Measurements from ENCODE around the gene IMPDH2. TPM values are rescaled to one million over a fixed set of nuclear protein-coding genes. Genes with fewer than 3 reads are reported as not detected.

IMPDH2 gene
- total RNA-seq (2014; rRNA removed; shearing (Covaris generic)) = 562 and 591 TPM in 2 replicates
- polyA plus RNA-seq (2015; cell fraction: cytosol; rRNA removed) = 509 and 510 TPM in 2 replicates
- 562 and 591 TPM in 2 replicates for polyA plus RNA-seq (2015; cell fraction: nucleus; rRNA removed)

- DNase-seq (ENCODE audit: low read depth) = peak; percentile 89
These were observed at the start of gene IMPDH2 for GRCh38 chr3:49028673-49029562. IMPDH2 (minus strand) TSS chr3:49029398; CDS start chr3:49029350, 48 bp downstream.

- no peak for DNase-seq (ENCODE audit: low read depth)
These were observed 47.4 kb upstream of the IMPDH2 start for GRCh38 chr3:49076646-49077045.

- DNase-seq (ENCODE audit: low read depth) = no peak
These were observed 46.9 kb upstream of the IMPDH2 start for GRCh38 chr3:49076116-49076515.

GRCh38 chr3:49058011-49058410 is 28.8 kb upstream of the IMPDH2 start:
- no peak for DNase-seq (ENCODE audit: low read depth)

DNA sequence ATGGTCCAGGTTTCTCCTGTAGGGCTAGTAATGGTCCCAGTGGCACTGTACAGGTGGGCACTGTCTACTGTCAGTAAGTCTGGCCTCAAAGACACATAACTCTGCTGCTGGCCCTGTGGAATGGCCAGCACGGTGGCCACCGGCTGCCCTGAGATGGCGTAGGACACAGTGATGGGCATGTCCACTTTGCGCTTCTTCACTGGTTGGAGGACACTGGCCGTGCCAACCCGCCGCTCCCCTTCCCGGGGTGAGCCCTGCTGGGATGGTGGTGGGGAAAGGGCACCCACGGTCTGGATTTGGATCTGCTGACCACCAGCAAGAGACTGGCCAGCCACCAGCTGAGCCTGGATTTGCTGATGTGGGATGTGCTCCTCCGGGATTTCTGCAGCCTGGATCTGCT is 28.1 kb upstream of the IMPDH2 start:
- DNase-seq (ENCODE audit: low read depth) = no peak

GRCh38 chr3:49054344-49054862 is 25.2 kb upstream of the IMPDH2 start:
- DNase-seq (ENCODE audit: low read depth) = no peak

DNA sequence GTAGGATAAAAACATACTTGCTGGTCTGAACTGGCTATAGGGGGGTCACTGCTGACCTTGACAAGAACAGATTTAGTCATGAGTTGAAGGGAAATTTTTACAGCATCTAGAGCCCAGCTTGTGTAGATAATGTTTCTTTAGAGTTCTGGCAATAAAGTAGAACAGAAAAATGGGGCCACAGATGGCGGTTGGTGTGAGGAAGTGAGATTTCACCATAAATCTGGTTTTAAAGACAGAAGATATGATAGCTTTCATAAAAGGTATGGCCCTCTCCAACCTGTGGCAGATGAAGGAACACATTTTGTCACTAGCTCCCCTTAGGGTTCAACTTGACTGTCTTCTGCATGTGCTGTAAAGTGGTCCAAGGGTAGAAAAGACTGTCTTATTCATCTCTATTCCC is 24.3 kb upstream of the IMPDH2 start:
- DNase-seq (ENCODE audit: low read depth) = no peak

DNA sequence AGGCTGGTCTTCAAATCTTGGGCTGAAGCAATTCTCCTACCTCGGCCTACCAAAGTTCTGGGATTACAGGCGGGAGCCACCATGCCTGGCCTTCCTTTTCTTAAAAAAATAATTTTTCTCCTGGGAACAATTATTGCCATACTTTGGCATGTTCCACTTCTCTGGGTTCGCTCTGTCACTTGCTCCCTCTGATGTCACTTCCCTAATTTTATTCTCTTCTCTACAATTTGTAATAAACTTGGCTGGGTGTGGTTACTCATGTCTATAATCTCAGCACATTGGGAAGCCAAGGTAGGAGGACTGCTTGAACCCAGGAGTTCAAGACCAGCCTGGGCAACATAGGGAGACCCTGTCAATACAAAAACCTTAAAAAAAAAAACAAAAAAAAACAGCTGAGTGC is 6.1 kb upstream of the IMPDH2 start:
- no peak for DNase-seq (ENCODE audit: low read depth)

GRCh38 chr3:49034650-49035049 is 5.5 kb upstream of the IMPDH2 start:
- no peak for DNase-seq (ENCODE audit: low read depth)

- no peak for DNase-seq (ENCODE audit: low read depth)
These were observed 3.6 kb upstream of the IMPDH2 start for GRCh38 chr3:49032646-49033304.

GRCh38 chr3:49030321-49030720 is 1.1 kb upstream of the IMPDH2 start:
- no peak for DNase-seq (ENCODE audit: low read depth)

DNA sequence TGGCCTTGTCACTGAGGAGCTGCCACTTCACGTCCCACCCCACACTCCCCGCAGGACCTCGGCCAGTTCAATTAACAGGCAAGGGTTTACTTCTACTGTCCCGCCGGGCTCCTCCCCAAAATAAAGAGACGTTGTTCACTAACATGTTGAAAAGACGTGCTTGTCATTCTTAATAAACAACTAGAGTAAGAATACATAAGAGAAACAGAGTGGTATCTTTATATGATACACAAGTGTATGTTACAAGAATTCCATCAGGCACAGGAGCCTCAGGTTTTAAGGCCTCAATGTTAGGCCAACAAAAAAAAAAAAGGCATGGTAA is 326 bp upstream of the IMPDH2 start:
- no peak for DNase-seq (ENCODE audit: low read depth)

DNA sequence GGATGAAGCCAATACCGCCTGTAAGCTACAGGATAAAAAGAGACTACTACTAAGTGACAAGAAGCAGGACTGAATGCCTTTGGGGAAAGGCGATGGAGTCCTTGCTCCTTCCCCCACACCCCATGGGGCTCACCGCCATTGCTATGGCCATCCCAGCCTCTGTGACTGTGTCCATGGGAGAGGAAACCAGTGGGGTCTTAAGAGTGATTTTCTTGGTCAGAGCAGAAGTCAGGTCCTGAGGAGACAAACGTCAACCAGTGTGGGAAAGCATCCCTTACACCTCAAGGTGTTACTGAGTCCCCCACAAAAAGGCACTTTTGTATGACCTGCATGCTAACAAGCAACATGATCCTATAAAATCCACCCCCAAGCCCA is 913 bp downstream of the IMPDH2 start:
- DNase-seq (ENCODE audit: low read depth) = no peak

DNA sequence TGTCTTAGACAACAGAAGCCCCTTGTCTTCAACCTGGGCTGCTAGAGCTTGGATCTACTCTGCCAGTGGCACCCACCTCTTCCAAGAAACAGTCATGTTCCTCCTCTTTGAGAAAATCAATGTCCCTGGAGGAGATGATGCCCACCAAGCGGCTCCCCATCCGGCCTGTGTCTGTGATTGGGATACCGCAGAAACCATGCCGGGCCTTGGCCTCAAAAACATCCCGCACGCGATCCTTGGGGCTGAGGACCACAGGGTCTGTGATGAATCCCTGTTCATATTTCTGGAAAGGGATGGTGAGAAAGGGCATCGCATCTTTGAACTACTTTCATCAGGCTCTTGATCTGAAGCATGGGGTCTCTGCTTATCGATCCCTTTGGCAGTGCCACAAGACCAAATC is 1.6 kb downstream of the IMPDH2 start:
- no peak for DNase-seq (ENCODE audit: low read depth)

GRCh38 chr3:49026536-49026935 is 2.7 kb downstream of the IMPDH2 start:
- DNase-seq (ENCODE audit: low read depth) = no peak

DNA sequence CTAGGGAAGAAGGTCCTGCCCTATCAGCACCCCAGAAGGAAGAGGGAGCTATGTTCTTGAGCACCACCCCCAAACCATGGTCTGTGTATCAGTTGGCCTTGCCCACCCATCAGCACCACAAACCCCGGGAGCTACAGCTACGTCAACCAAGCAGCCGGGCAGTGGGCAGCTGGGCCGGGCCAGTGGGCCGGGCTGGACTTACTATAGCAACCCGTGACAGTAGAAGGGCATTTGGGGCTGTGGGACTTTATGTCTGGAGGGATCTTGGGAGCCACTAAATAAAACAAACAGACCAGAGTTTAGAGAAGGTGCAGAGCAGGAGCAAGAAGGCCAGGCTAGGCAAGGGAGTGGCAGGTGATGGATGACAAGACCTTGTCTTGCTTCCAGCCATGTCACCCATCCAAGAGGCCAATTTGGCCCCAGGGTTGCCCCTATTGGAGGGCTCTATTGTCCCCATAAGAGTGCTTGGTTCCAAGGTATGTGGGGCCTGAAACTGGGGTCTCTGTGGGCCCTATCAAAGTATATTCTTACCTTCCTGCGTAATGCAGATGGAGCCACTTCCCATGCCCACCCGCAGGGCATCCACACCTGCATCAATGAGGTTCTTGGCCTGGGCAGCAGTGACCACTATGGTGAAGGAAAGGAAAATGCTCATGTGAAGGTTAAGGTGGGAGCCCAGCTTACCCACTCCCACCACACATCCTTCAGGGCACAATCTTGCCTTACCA is 3.2 kb downstream of the IMPDH2 start:
- no peak for DNase-seq (ENCODE audit: low read depth)

DNA sequence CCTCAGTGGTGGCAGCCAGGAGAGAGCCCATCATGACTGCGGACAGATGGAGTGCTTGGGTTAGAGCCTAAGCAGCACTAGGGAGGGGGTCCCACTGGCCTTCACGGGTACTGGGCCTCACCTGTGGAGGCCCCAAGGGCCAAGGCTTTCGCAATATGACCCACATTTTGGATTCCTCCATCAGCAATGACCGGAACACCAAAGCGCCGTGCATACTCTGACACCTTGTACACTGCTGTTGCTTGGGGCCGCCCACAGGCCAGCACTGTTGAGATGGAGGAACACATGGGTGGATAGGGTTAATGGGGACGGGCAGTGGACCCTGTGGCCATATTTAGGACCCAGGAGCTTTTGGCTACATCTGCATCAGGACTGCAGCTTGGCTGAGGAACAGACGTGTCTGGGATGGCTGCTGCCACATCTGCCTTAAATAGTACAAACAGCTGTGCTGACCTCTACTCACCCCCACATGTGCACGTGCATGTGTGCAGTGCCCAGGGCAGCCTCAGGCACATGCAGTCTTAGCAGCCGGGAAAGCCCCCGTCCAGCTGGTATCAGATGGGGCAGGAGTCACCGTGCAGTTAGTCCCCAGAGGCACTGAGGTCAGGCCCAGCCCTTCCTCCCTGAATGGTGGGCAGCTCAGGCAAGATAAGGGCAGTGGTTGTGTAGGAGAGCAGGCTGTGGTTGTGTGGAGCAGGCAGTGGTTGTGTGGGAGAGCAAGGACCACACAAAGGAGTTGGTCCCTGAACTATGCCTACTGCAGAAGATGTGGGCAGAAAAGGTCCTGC is 4.0 kb downstream of the IMPDH2 start:
- DNase-seq (ENCODE audit: low read depth) = no peak

- DNase-seq (ENCODE audit: low read depth) = no peak
These were observed 4.7 kb downstream of the IMPDH2 start for GRCh38 chr3:49024449-49024848.

DNA sequence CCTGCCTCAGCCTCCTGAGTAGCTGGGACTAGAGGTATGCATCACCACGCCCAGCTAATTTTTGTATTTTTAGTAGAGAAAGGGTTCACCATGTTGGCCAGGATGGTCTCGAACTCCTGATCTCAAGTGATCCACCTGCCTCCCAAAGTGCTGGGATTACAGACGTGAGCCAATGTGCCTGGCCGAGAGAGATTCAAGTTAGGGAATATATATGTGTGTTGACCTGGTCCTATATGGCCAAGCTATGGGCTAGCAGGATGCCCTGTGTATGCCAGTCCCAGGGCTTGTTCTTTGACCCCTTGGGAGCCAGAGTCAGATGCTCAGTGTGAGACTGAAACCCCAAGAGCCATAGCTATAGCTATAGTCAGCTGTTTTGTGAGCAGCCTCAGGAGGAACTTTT is 5.4 kb downstream of the IMPDH2 start:
- no peak for DNase-seq (ENCODE audit: low read depth)

DNA sequence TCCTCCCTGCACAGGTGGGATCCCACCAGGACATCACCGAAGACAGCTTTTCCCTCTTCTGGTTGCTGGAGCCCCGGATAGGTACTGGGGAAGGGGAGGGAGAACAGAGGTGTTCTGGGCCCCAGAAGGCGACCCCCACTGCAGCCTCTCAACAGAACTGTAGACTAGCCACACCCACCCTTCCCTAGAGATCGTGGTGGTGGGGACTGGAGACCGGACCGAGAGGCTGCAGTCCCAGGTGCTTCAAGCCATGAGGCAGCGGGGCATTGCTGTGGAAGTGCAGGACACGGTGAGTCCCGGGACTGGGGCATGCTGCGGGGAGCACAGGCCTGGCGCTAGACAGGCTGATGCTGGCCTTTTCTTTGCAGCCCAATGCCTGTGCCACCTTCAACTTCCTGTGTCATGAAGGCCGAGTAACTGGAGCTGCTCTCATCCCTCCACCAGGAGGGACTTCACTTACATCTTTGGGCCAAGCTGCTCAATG is 6.5 kb downstream of the IMPDH2 start:
- DNase-seq (ENCODE audit: low read depth) = peak; percentile 47

All from HT1080 (cell line).